Aorta (tissue), 5 donors: Measurements from ENCODE around the gene MYO7B. TPM values are rescaled to one million over a fixed set of nuclear protein-coding genes. Genes with fewer than 3 reads are reported as not detected.

Experiments used
- ATAC-seq: fragments of 200-7000 bp; cut with Tn5 transposase; one replicate; pipeline ENCODE4 v1.9.1; 2022; ENCODE audit warnings: moderate library complexity; ENCODE audit not compliant: low FRiP score
- DNase-seq, 2 donors: peaks; one replicate each; pipeline ENCODE4 v3.0.0-alpha.2; 2020
- H3K27ac ChIP-seq, 2 donors: one replicate each; pipeline ENCODE4 v1.5.1; 2013; ENCODE audit warnings: low read length in 2 of 2, mild to moderate bottlenecking in 2 of 2, moderate library complexity in 2 of 2, control low read depth in 1 of 2, inconsistent platforms in 1 of 2, low read depth in 1 of 2
- H3K27me3 ChIP-seq, 2 donors: one replicate each; pipeline ENCODE4 v1.6.1; 2013; ENCODE audit warnings: control low read depth in 1 of 2, low read length in 1 of 2, mild to moderate bottlenecking in 1 of 2, moderate library complexity in 1 of 2; ENCODE audit not compliant: insufficient read depth in 2 of 2, control insufficient read depth in 1 of 2
- H3K36me3 ChIP-seq, 2 donors: one replicate each; pipeline ENCODE4 v1.6.1; 2013; ENCODE audit warnings: control low read depth in 1 of 2, low read length in 1 of 2, mild to moderate bottlenecking in 1 of 2; ENCODE audit not compliant: insufficient read depth in 2 of 2, control insufficient read depth in 1 of 2
- H3K4me1 ChIP-seq, 2 donors: one replicate each; pipeline ENCODE4 v1.6.1; 2013; ENCODE audit warnings: low read length in 2 of 2, control low read depth in 1 of 2, mild to moderate bottlenecking in 1 of 2, moderate library complexity in 1 of 2; ENCODE audit not compliant: insufficient read depth in 2 of 2, control insufficient read depth in 1 of 2
- H3K4me3 ChIP-seq, 2 donors: one replicate each; pipeline ENCODE4 v1.5.1; 2013; ENCODE audit warnings: low read length in 2 of 2, control low read depth in 1 of 2, mild to moderate bottlenecking in 1 of 2
- H3K9me3 ChIP-seq: one replicate; pipeline ENCODE4 v1.6.1; 2013; ENCODE audit warnings: mild to moderate bottlenecking, low read length; ENCODE audit not compliant: control insufficient read depth
- WGBS, 2 donors: extraction: QIAGEN DNeasy Blood & Tissue Kit; methylation state at CpG; one replicate each; pipeline ENCODE4 v1.1.7; 2013; 5-methylcytosine and 5-hydroxymethylcytosine counted together
- intact Hi-C, 2 donors: fragments of 100-400 bp; cut with DNase I; formaldehyde crosslinking; loops; one replicate each; pipeline versions ENCODE4 v1.14.2 to v1.15.0; 2022
- polyA plus RNA-seq, 2 donors: library from polyadenylated mRNA; stranded (reverse); fragments of 200-250 nt; gene quantifications; one replicate each; pipeline ENCODE4 v1.2.3, GENCODE V29; 2013
- total RNA-seq, 2 donors: library from RNA; stranded (reverse); fragmentation: NEBNext Ultra II Directional; extraction: Animal tissue kit (Norgen Biotek cat#: 25700); gene quantifications; one replicate each; pipeline ENCODE4 v1.2.1, GENCODE V29; 2021
- donor health status: healthy with polysubstance abuse.
- donor health status: Bipolar disorder and iron deficiency.
- donor health status: DM: no; HTN: no; CAD: no.
- donor health status: DM: no; HTN: no; CAD: no.
- donor health status: DM: yes; HTN: yes; CAD: no.

The MYO7B gene
- total and polyA plus RNA-seq, 4 donors: 0.32 to 26.3 (median 1.6) TPM

- intact Hi-C loops: loop anchor here in 1 of 2 donors (10.0 kb wide), 1 partner anchor 109 kb away; the partner anchor contains the start of gene IWS1
- no peak for ATAC-seq
- H3K27ac ChIP-seq: no peak overlapping the region
- H3K27me3 ChIP-seq: no peaks in the 10 kb centered on the region
- H3K9me3 ChIP-seq: no peaks in the 10 kb centered on the region
- H3K4me1 ChIP-seq: no peaks in the 10 kb centered on the region
- WGBS, 2 donors: 32 to 41% methylated on average over 9 of the region's 9 CpGs
- DNase-seq: no peak
- no peaks in the 10 kb centered on the region for H3K36me3 ChIP-seq
- no peak overlapping the region for H3K4me3 ChIP-seq
Observed at GRCh38 chr2:127633556-127634065, 98.1 kb downstream of the MYO7B start.

DNA sequence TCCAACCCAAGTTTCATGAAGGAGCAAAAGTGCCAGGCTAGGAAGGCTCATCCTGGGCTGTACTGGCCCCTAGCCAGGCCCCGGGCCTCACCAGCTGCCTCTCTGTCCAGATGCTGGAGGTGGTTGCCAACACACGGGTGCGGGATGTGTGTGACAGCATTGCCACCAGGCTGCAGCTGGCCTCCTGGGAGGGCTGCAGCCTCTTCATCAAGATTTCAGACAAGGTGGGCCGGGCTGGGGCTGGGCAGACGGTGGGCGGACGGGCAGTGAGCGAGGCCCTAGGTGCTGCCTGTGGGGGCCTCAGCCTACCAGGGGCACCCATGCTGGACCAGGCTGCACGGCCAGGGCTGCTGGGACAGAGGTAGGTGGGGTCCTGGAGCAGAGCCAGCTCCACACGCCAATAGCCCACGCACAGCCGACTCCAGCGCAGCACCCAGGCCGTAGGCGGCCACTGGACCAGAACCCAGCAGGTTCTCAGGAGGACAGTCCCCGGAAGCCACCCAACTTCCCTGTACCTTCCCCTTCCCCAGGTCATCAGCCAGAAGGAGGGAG lies 98.7 kb downstream of the MYO7B start:
- Histone ChIP-seq H3K4me1 (no peaks in the 10 kb centered on the region), H3K27me3 (no peaks in the 10 kb centered on the region), H3K9me3 (no peaks in the 10 kb centered on the region), H3K27ac (no peak overlapping the region), H3K4me3 (no peak overlapping the region), H3K36me3 (no peaks in the 10 kb centered on the region)
- intact Hi-C loops: loop anchor here in 1 of 2 donors (10.0 kb wide), 1 partner anchor 109 kb away; the partner anchor contains the start of gene IWS1
- WGBS, 2 donors: 16 to 26% methylated on average over 16 of the region's 16 CpGs
- DNase-seq (no peak), ATAC-seq (no peak)

- H3K4me3 ChIP-seq: no peak overlapping the region
- no peaks in the 10 kb centered on the region for H3K9me3 ChIP-seq
- no peaks in the 10 kb centered on the region for H3K27me3 ChIP-seq
- H3K36me3 ChIP-seq: no peaks in the 10 kb centered on the region
- 85 to 89% methylated on average over 16 to 17 of the region's 17 CpGs for WGBS, 2 donors
- H3K4me1 ChIP-seq: no peaks in the 10 kb centered on the region
- DNase-seq (no peak), ATAC-seq (no peak)
- intact Hi-C loops: loop anchor here (5.0 to 10.0 kb wide), 2 partner anchors 108 to 110 kb away; partner anchors contain the start of gene IWS1 (in 2 of the 2)
- H3K27ac ChIP-seq: no peak overlapping the region
Observed at GRCh38 chr2:127634626-127635379, 99.3 kb downstream of the MYO7B start.

- Histone ChIP-seq H3K27ac (no peak overlapping the region), H3K36me3 (no peaks in the 10 kb centered on the region), H3K27me3 (no peaks in the 10 kb centered on the region), H3K4me1 (no peaks in the 10 kb centered on the region), H3K9me3 (no peaks in the 10 kb centered on the region), H3K4me3 (no peak overlapping the region)
- ATAC-seq (no peak), DNase-seq (no peak)
- 78 to 89% methylated on average over 19 of the region's 19 CpGs for WGBS, 2 donors
- intact Hi-C loops: loop anchor here (5.0 to 10.0 kb wide), 2 partner anchors 108 to 111 kb away; partner anchors contain the start of gene IWS1 (in 2 of the 2)
Observed at GRCh38 chr2:127635380-127636237, 100.1 kb downstream of the MYO7B start.

GRCh38 chr2:127636248-127637235 lies 101.1 kb downstream of the MYO7B start:
- no peaks in the 10 kb centered on the region for H3K27me3 ChIP-seq
- DNase-seq: no peak
- intact Hi-C loops: loop anchor here (5.0 to 10.0 kb wide), 2 partner anchors 109 to 112 kb away; partner anchors contain the start of gene IWS1 (in 2 of the 2)
- no peak for ATAC-seq
- no peaks in the 10 kb centered on the region for H3K4me1 ChIP-seq
- H3K9me3 ChIP-seq: no peaks in the 10 kb centered on the region
- no peak overlapping the region for H3K4me3 ChIP-seq
- peak overlapping the region in 1 of 2 donors; percentile 15 for H3K27ac ChIP-seq
- H3K36me3 ChIP-seq: no peaks in the 10 kb centered on the region
- 87 to 90% methylated on average over 29 to 33 of the region's 33 CpGs for WGBS, 2 donors

- 75 to 76% methylated on average over 13 of the region's 13 CpGs for WGBS, 2 donors
- no peak for ATAC-seq
Observed at GRCh38 chr2:127637236-127637630, 101.8 kb downstream of the MYO7B start.

GRCh38 chr2:127637725-127638252 lies 102.3 kb downstream of the MYO7B start:
- peak overlapping the region in 1 of 2 donors; percentile 79 for H3K27ac ChIP-seq
- H3K4me1 ChIP-seq: no peaks in the 10 kb centered on the region
- H3K4me3 ChIP-seq: no peak overlapping the region
- H3K36me3 ChIP-seq: no peaks in the 10 kb centered on the region
- intact Hi-C loops: loop anchor here (5.0 to 10.0 kb wide), 2 partner anchors 110 to 113 kb away; partner anchors contain the start of gene IWS1 (in 2 of the 2)
- H3K9me3 ChIP-seq: no peaks in the 10 kb centered on the region
- ATAC-seq (peak; percentile 25), DNase-seq (no peak)
- 22% methylated on average over 8 of the region's 8 CpGs for WGBS, 2 donors
- no peaks in the 10 kb centered on the region for H3K27me3 ChIP-seq

More at GRCh38 chr2:127637236-127637630, 101.8 kb downstream of the MYO7B start:
- Histone ChIP-seq H3K4me3 (no peak overlapping the region), H3K4me1 (no peaks in the 10 kb centered on the region), H3K36me3 (no peaks in the 10 kb centered on the region), H3K27ac (peak overlapping the region in 1 of 2 donors; percentile 28), H3K27me3 (no peaks in the 10 kb centered on the region), H3K9me3 (no peaks in the 10 kb centered on the region)
- intact Hi-C loops: loop anchor here (5.0 to 10.0 kb wide), 2 partner anchors 110 to 112 kb away; partner anchors contain the start of gene IWS1 (in 2 of the 2)
- DNase-seq: no peak
